HEK293 (cell line): Measurements from ENCODE around the gene TESMIN.

Source experiments
- MZF1 ChIP-seq: fragments of 450-650 bp; formaldehyde crosslinking; IDR thresholded peaks from 2 replicates; pipeline ENCODE4 v1.5.1; 2017; ENCODE audit warnings: missing biosample characterization, missing genetic modification characterization, borderline replicate concordance
- SALL2 ChIP-seq: fragments of 450-650 bp; formaldehyde crosslinking; IDR thresholded peaks from 2 replicates; pipeline ENCODE4 v1.5.0; 2017; ENCODE audit warnings: missing biosample characterization, mild to moderate bottlenecking, missing genetic modification characterization, borderline replicate concordance
- ZNF324 ChIP-seq: fragments of 450-650 bp; formaldehyde crosslinking; IDR thresholded peaks from 2 replicates; pipeline ENCODE4 v1.5.1; 2016; ENCODE audit warnings: missing biosample characterization, missing genetic modification characterization
- ZNF518A ChIP-seq: fragments of 450-650 bp; formaldehyde crosslinking; conservative IDR thresholded peaks from 2 replicates; pipeline ENCODE4 v1.5.1; 2016; ENCODE audit warnings: low read depth, missing biosample characterization, missing genetic modification characterization
- ZNF623 ChIP-seq: fragments of 450-650 bp; formaldehyde crosslinking; IDR thresholded peaks from 2 replicates; pipeline ENCODE4 v1.5.1; 2016; ENCODE audit warnings: missing biosample characterization, missing genetic modification characterization
- ZNF670 ChIP-seq: fragments of 450-650 bp; formaldehyde crosslinking; IDR thresholded peaks from 2 replicates; pipeline ENCODE4 v1.5.1; 2016; ENCODE audit warnings: missing biosample characterization, missing genetic modification characterization, low read depth

GRCh38 chr11:68674461-68674860, 76.9 kb downstream of the TESMIN start:
- TF ChIP-seq ZNF670 (tag by site-specific recombination) (no peak), ZNF324 (tag by site-specific recombination) (no peak), ZNF518A (tag by site-specific recombination) (no peak), SALL2 (tag by site-specific recombination) (no peak), ZNF623 (tag by site-specific recombination) (no peak), MZF1 (tag by site-specific recombination) (no peak)
